Measurements from ENCODE around the gene DNAJB4. TPM values are rescaled to one million over a fixed set of nuclear protein-coding genes. Genes with fewer than 3 reads are reported as not detected.
A peak's percentile ranks its signal among the peaks of the same experiment; 100 is the strongest.

Gene DNAJB4
- total and polyA plus RNA-seq, 2 of the 13 experiments (the other 11 are each of a cell fraction or from before 2014, with no cell fraction given): 4.4 to 18.6 TPM

- Histone ChIP-seq H3K79me2 (ENCODE audit: insufficient read depth, low read length) (no peaks in the 10 kb centered on the region), H2AFZ (ENCODE audit: low read length) (no peak overlapping the region), H3K4me1 (ENCODE audit: insufficient read depth, low read length) (0 out of 2 replicates have a peak, but pooled peaks cover 15% of the 10 kb centered on the region), H3K4me3 (replicated peaks in 1 of 3; ENCODE audit: insufficient read depth in 1 of 3, low read depth in 2 of 3, low read length in 3 of 3) (no peak overlapping the region), H4K20me1 (ENCODE audit: insufficient read depth, low read length) (no peaks in the 10 kb centered on the region), H3K27me3 (ENCODE audit: control insufficient read depth in 1 of 2, insufficient read depth in 2 of 2, low read length in 2 of 2) (no peaks in the 10 kb centered on the region), H3K9me3 (ENCODE audit: low read length) (no peaks in the 10 kb centered on the region), H3K9ac (ENCODE audit: insufficient read depth, low read depth, low read length) (no peak overlapping the region), H3K36me3 (replicated peaks in 1 of 2; ENCODE audit: control insufficient read depth in 1 of 2, insufficient read depth in 2 of 2, low read length in 2 of 2) (no peaks in the 10 kb centered on the region), H3K27ac (ENCODE audit: extremely low read length, insufficient read depth, low read length) (no peak overlapping the region), H3K4me2 (ENCODE audit: low read depth, low read length) (no peak overlapping the region)
- ChIA-PET CTCF (ENCODE audit: low intra/inter-chr PET ratio, low total read pairs) (no interaction called here), POLR2A (no interaction called here)
- WGBS (ENCODE audit: low lambda C conversion rate): 47% methylated on average over 5 of the region's 5 CpGs
- intact Hi-C loops (cut with micrococcal nuclease; ENCODE audit: unreplicated experiment) (no loop called here), in situ Hi-C loops (cut with HindIII; ENCODE audit: extremely low pct_ligation_motif_present, low pct_unique_long_range_greater_than_20kb) (no loop called here)
- ATAC-seq (no peak), DNase-seq (ENCODE audit: low spot score) (no peak), FAIRE-seq (no peak)
- no TSS peak for BruUV-seq (replicated peaks)
- TF ChIP-seq MLX (CRISPR knock-in tag; IDR thresholded peaks at IDR 0.05) (no peak), CEBPB (IDR thresholded peaks at IDR 0.05; ENCODE audit: borderline replicate concordance, low read depth, low read length) (peak; percentile 46; the same call in 1 of the 2 replicates)
Observed at GRCh38 chr1:78036450-78036849, 31.7 kb downstream of the DNAJB4 start.

- FAIRE-seq: no peak
- no peak for TF ChIP-seq LBX2 (CRISPR knock-in tag; IDR thresholded peaks at IDR 0.05; ENCODE audit: borderline replicate concordance)
- no peak for TF ChIP-seq ZNF496 (CRISPR knock-in tag; IDR thresholded peaks at IDR 0.05; ENCODE audit: insufficient replicate concordance)
- no peak for TF ChIP-seq PAF1 (CRISPR knock-in tag; IDR thresholded peaks at IDR 0.05)
- TF ChIP-seq ZNF816 (CRISPR knock-in tag; IDR thresholded peaks at IDR 0.05; ENCODE audit: borderline replicate concordance): no peak
- no peak for TF ChIP-seq CSRNP2 (CRISPR knock-in tag; conservative IDR thresholded peaks at IDR 0.05; ENCODE audit: low read depth)
- TF ChIP-seq, protein P1, sequence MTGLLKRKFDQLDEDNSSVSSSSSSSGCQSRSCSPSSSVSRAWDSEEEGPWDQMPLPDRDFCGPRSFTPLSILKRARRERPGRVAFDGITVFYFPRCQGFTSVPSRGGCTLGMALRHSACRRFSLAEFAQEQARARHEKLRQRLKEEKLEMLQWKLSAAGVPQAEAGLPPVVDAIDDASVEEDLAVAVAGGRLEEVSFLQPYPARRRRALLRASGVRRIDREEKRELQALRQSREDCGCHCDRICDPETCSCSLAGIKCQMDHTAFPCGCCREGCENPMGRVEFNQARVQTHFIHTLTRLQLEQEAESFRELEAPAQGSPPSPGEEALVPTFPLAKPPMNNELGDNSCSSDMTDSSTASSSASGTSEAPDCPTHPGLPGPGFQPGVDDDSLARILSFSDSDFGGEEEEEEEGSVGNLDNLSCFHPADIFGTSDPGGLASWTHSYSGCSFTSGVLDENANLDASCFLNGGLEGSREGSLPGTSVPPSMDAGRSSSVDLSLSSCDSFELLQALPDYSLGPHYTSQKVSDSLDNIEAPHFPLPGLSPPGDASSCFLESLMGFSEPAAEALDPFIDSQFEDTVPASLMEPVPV (CRISPR knock-in tag; IDR thresholded peaks at IDR 0.05): no peak
- TF ChIP-seq CC2D1A (CRISPR knock-in tag; IDR thresholded peaks at IDR 0.05): no peak
- TF ChIP-seq, protein P2, sequence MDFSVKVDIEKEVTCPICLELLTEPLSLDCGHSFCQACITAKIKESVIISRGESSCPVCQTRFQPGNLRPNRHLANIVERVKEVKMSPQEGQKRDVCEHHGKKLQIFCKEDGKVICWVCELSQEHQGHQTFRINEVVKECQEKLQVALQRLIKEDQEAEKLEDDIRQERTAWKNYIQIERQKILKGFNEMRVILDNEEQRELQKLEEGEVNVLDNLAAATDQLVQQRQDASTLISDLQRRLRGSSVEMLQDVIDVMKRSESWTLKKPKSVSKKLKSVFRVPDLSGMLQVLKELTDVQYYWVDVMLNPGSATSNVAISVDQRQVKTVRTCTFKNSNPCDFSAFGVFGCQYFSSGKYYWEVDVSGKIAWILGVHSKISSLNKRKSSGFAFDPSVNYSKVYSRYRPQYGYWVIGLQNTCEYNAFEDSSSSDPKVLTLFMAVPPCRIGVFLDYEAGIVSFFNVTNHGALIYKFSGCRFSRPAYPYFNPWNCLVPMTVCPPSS (IDR thresholded peaks at IDR 0.05): no peak
- TF ChIP-seq THYN1 (CRISPR knock-in tag; IDR thresholded peaks at IDR 0.05; ENCODE audit: borderline replicate concordance, low read depth): no peak
- no peak for TF ChIP-seq ARHGAP35 (CRISPR knock-in tag; IDR thresholded peaks at IDR 0.05; ENCODE audit: borderline replicate concordance)
- no peak for TF ChIP-seq ZNF10 (CRISPR knock-in tag; IDR thresholded peaks at IDR 0.05; ENCODE audit: borderline replicate concordance, low read depth)
Observed at GRCh38 chr1:78038071-78038470, 33.3 kb downstream of the DNAJB4 start.

More at GRCh38 chr1:78038071-78038470, 33.3 kb downstream of the DNAJB4 start:
- H4K20me1 ChIP-seq (ENCODE audit: insufficient read depth, low read length): no peaks in the 10 kb centered on the region
- H3K9ac ChIP-seq (ENCODE audit: insufficient read depth, low read depth, low read length): no peak overlapping the region
- H3K9me3 ChIP-seq (ENCODE audit: low read length): no peaks in the 10 kb centered on the region
- H3K27ac ChIP-seq (ENCODE audit: extremely low read length, insufficient read depth, low read length): no peak overlapping the region
- intact Hi-C loops (cut with micrococcal nuclease; ENCODE audit: unreplicated experiment): no loop called here
- peaks cover 21% of the 10 kb centered on the region for H3K4me1 ChIP-seq (ENCODE audit: insufficient read depth, low read length)
- POLR2A ChIA-PET: no interaction called here
- DNase-seq (ENCODE audit: low spot score) (no peak), ATAC-seq (peak; percentile 53; the same call in 2 of the 3 replicates)
- H3K79me2 ChIP-seq (ENCODE audit: insufficient read depth, low read length): no peaks in the 10 kb centered on the region
- no peaks in the 10 kb centered on the region for H3K36me3 ChIP-seq (replicated peaks in 1 of 2; ENCODE audit: control insufficient read depth in 1 of 2, insufficient read depth in 2 of 2, low read length in 2 of 2)
- H3K27me3 ChIP-seq (ENCODE audit: control insufficient read depth in 1 of 2, insufficient read depth in 2 of 2, low read length in 2 of 2): no peaks in the 10 kb centered on the region
- 58% methylated on average over 2 of the region's 2 CpGs for WGBS (ENCODE audit: low lambda C conversion rate)
- H3K4me2 ChIP-seq (ENCODE audit: low read depth, low read length): no peak overlapping the region
- BruUV-seq (replicated peaks): no TSS peak
- in situ Hi-C loops (cut with HindIII; ENCODE audit: extremely low pct_ligation_motif_present, low pct_unique_long_range_greater_than_20kb): no loop called here
- H3K4me3 ChIP-seq (replicated peaks in 1 of 3; ENCODE audit: insufficient read depth in 1 of 3, low read depth in 2 of 3, low read length in 3 of 3): no peak overlapping the region
- H2AFZ ChIP-seq (ENCODE audit: low read length): no peak overlapping the region
- CTCF ChIA-PET (ENCODE audit: low intra/inter-chr PET ratio, low total read pairs): no interaction called here
